ENCODE results near the gene ZNF469. TPM values are rescaled to one million over a fixed set of nuclear protein-coding genes. Genes with fewer than 3 reads are reported as not detected.

ZNF469 gene
- total and polyA plus RNA-seq, 9 of the 15 experiments (the other 6 are each of a cell fraction or from before 2014, with no cell fraction given): 0.01 to 0.04 TPM; not detected in 7

GRCh38 chr16:88428156-88428555, 45.4 kb downstream of the ZNF469 start:
- ChIA-PET CTCF (ENCODE audit: low intra/inter-chr PET ratio) (no interaction called here), POLR2A (no interaction called here)
- Histone ChIP-seq H4K20me1 (replicated peaks; ENCODE audit: control insufficient read depth, insufficient read depth, low read length) (no peaks in the 10 kb centered on the region), H3K4me1 (replicated peaks in 1 of 2; ENCODE audit: control insufficient read depth in 2 of 2, insufficient read depth in 2 of 2, low read length in 2 of 2) (peaks cover 0 to 55% of the 10 kb centered on the region in 2 experiments; a peak in 3 of 5 replicates), H3K9ac (ENCODE audit: insufficient read depth in 1 of 2, low read depth in 2 of 2, low read length in 2 of 2) (no peak overlapping the region), H3K4me2 (ENCODE audit: insufficient read depth, low read length) (no peak overlapping the region), H3K4me3 (no peak overlapping the region), H2AFZ (ENCODE audit: low read depth, low read length) (no peak overlapping the region), H3K9me3 (replicated peaks; ENCODE audit: control insufficient read depth, insufficient read depth, low read depth, low read length) (no peaks in the 10 kb centered on the region), H3K27ac (ENCODE audit: extremely low read depth, low read depth, low read length) (no peak overlapping the region), H3K9me1 (ENCODE audit: control insufficient read depth, insufficient read depth, low read length) (no peaks in the 10 kb centered on the region), H3K27me3 (ENCODE audit: control insufficient read depth in 2 of 2, insufficient read depth in 2 of 2, low read length in 2 of 2) (peaks cover 33 to 72% of the 10 kb centered on the region in 2 experiments), H3K79me2 (ENCODE audit: control insufficient read depth, insufficient read depth, low read length) (no peaks in the 10 kb centered on the region), H3K36me3 (ENCODE audit: control insufficient read depth, insufficient read depth, low read length) (no peaks in the 10 kb centered on the region)
- in situ Hi-C loops (cut with MboI): no loop called here
- DNase-seq (ENCODE audit: extremely low read depth in 1 of 4, low spot score in 3 of 4) (no peak), FAIRE-seq (no peak), ATAC-seq (no peak)
- intact Hi-C loops (cut with micrococcal nuclease): no loop called here
- no peak for TF ChIP-seq ZNF408 (CRISPR knock-in tag; IDR thresholded peaks at IDR 0.05; ENCODE audit: low read depth)
- TF ChIP-seq, protein P1, sequence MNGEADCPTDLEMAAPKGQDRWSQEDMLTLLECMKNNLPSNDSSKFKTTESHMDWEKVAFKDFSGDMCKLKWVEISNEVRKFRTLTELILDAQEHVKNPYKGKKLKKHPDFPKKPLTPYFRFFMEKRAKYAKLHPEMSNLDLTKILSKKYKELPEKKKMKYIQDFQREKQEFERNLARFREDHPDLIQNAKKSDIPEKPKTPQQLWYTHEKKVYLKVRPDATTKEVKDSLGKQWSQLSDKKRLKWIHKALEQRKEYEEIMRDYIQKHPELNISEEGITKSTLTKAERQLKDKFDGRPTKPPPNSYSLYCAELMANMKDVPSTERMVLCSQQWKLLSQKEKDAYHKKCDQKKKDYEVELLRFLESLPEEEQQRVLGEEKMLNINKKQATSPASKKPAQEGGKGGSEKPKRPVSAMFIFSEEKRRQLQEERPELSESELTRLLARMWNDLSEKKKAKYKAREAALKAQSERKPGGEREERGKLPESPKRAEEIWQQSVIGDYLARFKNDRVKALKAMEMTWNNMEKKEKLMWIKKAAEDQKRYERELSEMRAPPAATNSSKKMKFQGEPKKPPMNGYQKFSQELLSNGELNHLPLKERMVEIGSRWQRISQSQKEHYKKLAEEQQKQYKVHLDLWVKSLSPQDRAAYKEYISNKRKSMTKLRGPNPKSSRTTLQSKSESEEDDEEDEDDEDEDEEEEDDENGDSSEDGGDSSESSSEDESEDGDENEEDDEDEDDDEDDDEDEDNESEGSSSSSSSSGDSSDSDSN (IDR thresholded peaks at IDR 0.05; ENCODE audit: borderline replicate concordance in 1 of 2, low read depth in 2 of 2, low read length in 2 of 2): peak in 1 of 2 experiments; percentile 14; a peak in 1 of 4 replicates
- BruUV-seq (replicated peaks): no TSS peak
- WGBS (ENCODE audit: insufficient coverage, low coverage, missing lambda C conversion rate): 10% methylated on average over 12 of the region's 19 CpGs

All from K562 (cell line).